Hepatocyte (in vitro differentiated cells): ENCODE data around the gene NKAIN2. TPM values are rescaled to one million over a fixed set of nuclear protein-coding genes. Genes with fewer than 3 reads are reported as not detected.
"Not testable (repeated sequence)": the region's sequence is repeated elsewhere in the genome, so short reads cannot be mapped to it uniquely, and the experiment has no call there.

Experiments used
- DNase-seq: peaks from one replicate; pipeline ENCODE4 v3.0.0-alpha.2; 2016; ENCODE audit warnings: low spot score
- H2AFZ ChIP-seq: fragments of 200-600 bp; sonication (generic); 2 replicates; pipeline ENCODE4 v1.6.0; 2016; ENCODE audit warnings: antibody characterized with exemption, mild to moderate bottlenecking
- H3K27ac ChIP-seq: fragments of 200-600 bp; sonication (generic); 2 replicates; pipeline ENCODE4 v1.5.1; 2016; ENCODE audit warnings: mild to moderate bottlenecking
- H3K27me3 ChIP-seq: fragments of 200-600 bp; sonication (generic); 2 replicates; pipeline ENCODE4 v1.6.1; 2016
- H3K36me3 ChIP-seq: fragments of 200-600 bp; sonication (generic); replicated peaks from 2 replicates; pipeline ENCODE4 v1.5.1; 2016; ENCODE audit warnings: low read depth; ENCODE audit not compliant: insufficient read depth
- H3K4me1 ChIP-seq: fragments of 200-600 bp; sonication (generic); 2 replicates; pipeline ENCODE4 v1.5.1; 2016; ENCODE audit warnings: mild to moderate bottlenecking, moderate library complexity; ENCODE audit not compliant: insufficient read depth
- H3K4me2 ChIP-seq: fragments of 200-600 bp; sonication (generic); 2 replicates; pipeline ENCODE4 v1.6.0; 2016
- H3K4me3 ChIP-seq: fragments of 200-600 bp; sonication (generic); 2 replicates; pipeline ENCODE4 v1.5.1; 2016; ENCODE audit warnings: mild to moderate bottlenecking
- H3K79me2 ChIP-seq: fragments of 200-600 bp; sonication (generic); 2 replicates; pipeline ENCODE4 v1.6.0; 2017; ENCODE audit warnings: mild to moderate bottlenecking
- H3K9me2 ChIP-seq: fragments of 200-600 bp; sonication (generic); replicated peaks from 2 replicates; pipeline ENCODE4 v1.6.0; 2017; ENCODE audit warnings: mild to moderate bottlenecking; ENCODE audit not compliant: insufficient read depth
- H3K9me3 ChIP-seq: fragments of 200-600 bp; sonication (generic); 2 replicates; pipeline ENCODE4 v1.5.1; 2016; ENCODE audit warnings: low read depth, mild to moderate bottlenecking
- H4K20me1 ChIP-seq: fragments of 200-600 bp; sonication (generic); 2 replicates; pipeline ENCODE4 v1.6.0; 2016; ENCODE audit warnings: mild to moderate bottlenecking; ENCODE audit not compliant: insufficient read depth, poor library complexity, severe bottlenecking
- EZH2 ChIP-seq: fragments of 200-600 bp; sonication (generic); IDR thresholded peaks from 2 replicates; pipeline ENCODE4 v1.6.1; 2016; ENCODE audit warnings: antibody characterized with exemption, mild to moderate bottlenecking, borderline replicate concordance
- EZH2phosphoT487 ChIP-seq: fragments of 200-600 bp; sonication (generic); IDR thresholded peaks from one replicate; pipeline ENCODE4 v1.6.1; 2018; ENCODE audit warnings: antibody characterized with exemption, mild to moderate bottlenecking, low read depth, moderate library complexity; ENCODE audit not compliant: unreplicated experiment, severe bottlenecking
- WGBS: methylation state at CpG from one replicate; pipeline ENCODE4 v1.1.6; 2016; ENCODE audit warnings: low lambda C conversion rate; ENCODE audit errors: missing lambda C conversion rate; 5-methylcytosine and 5-hydroxymethylcytosine counted together
- polyA plus RNA-seq: library from polyadenylated mRNA; unstranded; fragments of >200 nt; fragmentation: Nextera tagmentation; extraction: Ambion mirVana; gene quantifications from 2 replicates; pipeline ENCODE4 v1.2.1, GENCODE V29; 2016
- total RNA-seq: library from RNA; depleted of rRNA; stranded (reverse); fragments of >200 nt; gene quantifications from 2 replicates; pipeline ENCODE4 v1.2.3, GENCODE V29; 2014
- TF ChIP-seq, protein P1 (sequence below): fragments of 200-600 bp; sonication (generic); IDR thresholded peaks from 2 replicates; pipeline ENCODE4 v1.5.1; 2016; ENCODE audit warnings: antibody characterized with exemption, mild to moderate bottlenecking; ENCODE audit not compliant: poor library complexity

NKAIN2 gene
- total and polyA plus RNA-seq, 2 experiments from 2014 or later = 0.48 to 2.6 TPM

DNA sequence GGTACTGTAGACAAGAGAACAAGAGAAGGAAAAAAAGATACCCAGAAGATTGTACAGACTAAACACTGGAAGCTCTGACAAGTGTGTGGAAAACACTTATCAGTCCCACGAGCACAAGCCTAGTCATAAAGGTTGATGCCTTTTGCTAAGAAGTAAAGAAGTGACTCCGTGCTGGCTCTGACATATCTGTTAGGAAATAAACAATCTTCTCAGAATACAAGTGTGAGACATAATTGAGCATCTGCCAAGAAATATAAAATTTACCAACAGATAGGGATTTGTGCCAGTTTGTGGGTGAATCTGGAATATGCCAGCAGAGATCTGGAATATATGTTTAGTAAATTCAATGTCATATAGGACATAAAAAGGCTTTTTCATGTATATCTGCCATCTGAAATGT lies 899.9 kb downstream of the NKAIN2 start:
- H3K27me3 ChIP-seq = no peaks in the 10 kb centered on the region
- H3K79me2 ChIP-seq = no peaks in the 10 kb centered on the region
- no peak overlapping the region for H3K4me2 ChIP-seq
- no peaks in the 10 kb centered on the region for H3K4me1 ChIP-seq
- H4K20me1 ChIP-seq = no peaks in the 10 kb centered on the region
- no peak overlapping the region for H2AFZ ChIP-seq
- no peaks in the 10 kb centered on the region for H3K9me3 ChIP-seq
- 81% methylated on average over 2 of the region's 2 CpGs for WGBS
- H3K4me3 ChIP-seq = no peak overlapping the region
- TF ChIP-seq EZH2phosphoT487 (no peak), EZH2 (no peak)
- TF ChIP-seq, protein P1, sequence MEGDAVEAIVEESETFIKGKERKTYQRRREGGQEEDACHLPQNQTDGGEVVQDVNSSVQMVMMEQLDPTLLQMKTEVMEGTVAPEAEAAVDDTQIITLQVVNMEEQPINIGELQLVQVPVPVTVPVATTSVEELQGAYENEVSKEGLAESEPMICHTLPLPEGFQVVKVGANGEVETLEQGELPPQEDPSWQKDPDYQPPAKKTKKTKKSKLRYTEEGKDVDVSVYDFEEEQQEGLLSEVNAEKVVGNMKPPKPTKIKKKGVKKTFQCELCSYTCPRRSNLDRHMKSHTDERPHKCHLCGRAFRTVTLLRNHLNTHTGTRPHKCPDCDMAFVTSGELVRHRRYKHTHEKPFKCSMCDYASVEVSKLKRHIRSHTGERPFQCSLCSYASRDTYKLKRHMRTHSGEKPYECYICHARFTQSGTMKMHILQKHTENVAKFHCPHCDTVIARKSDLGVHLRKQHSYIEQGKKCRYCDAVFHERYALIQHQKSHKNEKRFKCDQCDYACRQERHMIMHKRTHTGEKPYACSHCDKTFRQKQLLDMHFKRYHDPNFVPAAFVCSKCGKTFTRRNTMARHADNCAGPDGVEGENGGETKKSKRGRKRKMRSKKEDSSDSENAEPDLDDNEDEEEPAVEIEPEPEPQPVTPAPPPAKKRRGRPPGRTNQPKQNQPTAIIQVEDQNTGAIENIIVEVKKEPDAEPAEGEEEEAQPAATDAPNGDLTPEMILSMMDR = no peak
- no peak for DNase-seq
- H3K36me3 ChIP-seq = no peaks in the 10 kb centered on the region
- no peaks in the 10 kb centered on the region for H3K9me2 ChIP-seq
- H3K27ac ChIP-seq = no peak overlapping the region

DNA sequence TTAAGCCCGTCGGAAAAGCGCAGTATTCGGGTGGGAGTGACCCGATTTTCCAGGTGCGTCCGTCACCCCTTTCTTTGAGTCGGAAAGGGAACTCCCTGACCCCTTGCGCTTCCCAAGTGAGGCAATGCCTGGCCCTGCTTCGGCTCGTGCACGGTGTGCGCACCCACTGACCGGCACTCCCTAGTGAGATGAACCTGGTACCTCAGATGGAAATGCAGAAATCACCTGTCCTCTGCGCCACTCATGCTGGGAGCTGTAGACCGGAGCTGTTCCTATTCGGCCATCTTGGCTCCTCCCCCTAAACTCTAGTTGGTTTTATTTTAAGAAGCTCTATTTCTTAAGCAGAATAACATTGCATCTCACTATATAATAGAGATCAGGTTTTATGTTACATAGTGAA lies 908.9 kb downstream of the NKAIN2 start:
- not testable (repeated sequence) for H4K20me1 ChIP-seq, H3K4me2 ChIP-seq, H3K9me3 ChIP-seq, H3K79me2 ChIP-seq, H3K27ac ChIP-seq, H3K9me2 ChIP-seq, H3K4me3 ChIP-seq, DNase-seq, H3K27me3 ChIP-seq, H3K36me3 ChIP-seq, H2AFZ ChIP-seq, H3K4me1 ChIP-seq
- WGBS = 92% methylated on average over 16 of the region's 17 CpGs

DNA sequence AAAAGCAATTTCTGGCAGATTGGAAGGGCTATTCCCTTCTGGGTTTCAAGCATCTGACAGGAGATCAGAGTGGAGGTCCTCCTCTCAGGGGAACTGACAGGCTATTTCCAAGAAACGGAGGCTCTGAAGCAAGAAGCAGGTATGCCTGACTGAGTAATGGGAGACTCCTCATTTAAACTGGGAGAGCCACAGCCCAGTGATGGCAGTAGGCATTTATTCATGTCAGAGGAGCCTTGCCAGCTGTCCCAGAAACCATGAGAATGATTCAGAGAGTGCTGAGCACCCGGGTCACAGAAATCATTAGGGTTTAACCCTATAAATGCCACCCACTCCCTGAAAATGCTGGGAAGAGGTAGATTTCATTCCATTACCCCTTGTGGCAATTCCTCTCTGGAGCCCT lies 911.1 kb downstream of the NKAIN2 start:
- Histone ChIP-seq H3K27ac (no peak overlapping the region), H3K4me3 (no peak overlapping the region), H2AFZ (no peak overlapping the region), H3K4me2 (no peak overlapping the region), H3K4me1 (no peaks in the 10 kb centered on the region), H3K27me3 (no peaks in the 10 kb centered on the region), H3K79me2 (no peaks in the 10 kb centered on the region), H3K9me2 (no peaks in the 10 kb centered on the region), H3K9me3 (no peaks in the 10 kb centered on the region), H4K20me1 (no peaks in the 10 kb centered on the region), H3K36me3 (no peaks in the 10 kb centered on the region)
- TF ChIP-seq EZH2 (no peak), EZH2phosphoT487 (no peak)
- TF ChIP-seq, protein P1 = no peak
- no peak for DNase-seq
- WGBS = 43% methylated on average over 2 of the region's 2 CpGs

DNA sequence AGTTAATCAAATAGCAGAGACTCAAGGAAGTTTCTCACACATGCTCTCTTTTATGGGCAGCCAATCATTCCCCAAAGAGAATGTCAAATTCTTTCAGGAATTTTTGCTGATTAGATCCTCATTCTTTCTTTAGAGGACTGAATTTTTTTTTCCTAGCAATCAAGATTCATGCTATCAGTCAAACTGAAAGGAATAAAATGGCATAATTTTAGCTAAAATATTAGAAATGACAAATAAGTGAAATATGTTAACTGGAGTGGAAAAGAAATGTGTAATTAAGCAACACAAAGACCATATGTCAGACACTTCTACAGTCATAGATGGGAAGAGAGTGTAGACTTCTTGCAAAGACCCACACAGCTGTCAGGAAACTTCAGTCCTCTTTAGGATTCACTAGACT lies 916.2 kb downstream of the NKAIN2 start:
- TF ChIP-seq EZH2 = no peak
- TF ChIP-seq, protein P1 = no peak
- no peak for TF ChIP-seq EZH2phosphoT487
- no peak for DNase-seq
- Histone ChIP-seq H3K4me2 (no peak overlapping the region), H2AFZ (no peak overlapping the region), H3K36me3 (no peaks in the 10 kb centered on the region), H3K9me2 (no peaks in the 10 kb centered on the region), H3K79me2 (no peaks in the 10 kb centered on the region), H3K9me3 (no peaks in the 10 kb centered on the region), H4K20me1 (no peaks in the 10 kb centered on the region), H3K4me1 (no peaks in the 10 kb centered on the region), H3K27me3 (no peaks in the 10 kb centered on the region), H3K27ac (no peak overlapping the region), H3K4me3 (no peak overlapping the region)
